HK-2 (cell line): ENCODE measurements around the gene ADAMTSL1.

Source experiments
- DNase-seq: peaks from one replicate; pipeline ENCODE4 v3.0.0-alpha.2; 2018; ENCODE audit not compliant: unreplicated experiment

Gene ADAMTSL1

GRCh38 chr9:18660001-18660400 lies 186.0 kb downstream of the ADAMTSL1 start:
- DNase-seq: no peak

DNA sequence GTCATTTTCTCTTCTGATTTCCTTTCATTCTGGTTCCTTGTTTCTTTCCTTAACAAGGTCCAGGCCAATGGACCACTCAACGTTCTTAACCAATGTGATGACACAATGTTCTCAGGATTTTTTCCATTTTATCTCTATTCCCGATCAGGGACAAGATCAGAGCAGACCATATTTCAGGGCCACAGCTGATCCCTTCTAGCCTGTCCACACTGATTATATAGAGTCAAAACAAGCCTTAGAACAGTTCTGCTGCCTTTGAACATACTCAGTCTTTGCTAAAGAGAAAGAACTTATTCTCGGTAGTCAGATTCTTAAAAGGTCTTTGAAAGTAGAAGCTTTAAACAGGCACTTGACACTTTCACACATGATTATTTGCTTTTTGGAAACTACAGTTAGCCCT lies 188.4 kb downstream of the ADAMTSL1 start:
- DNase-seq: no peak

- no peak for DNase-seq
Observed at GRCh38 chr9:18665947-18666346, 192.0 kb downstream of the ADAMTSL1 start.

DNA sequence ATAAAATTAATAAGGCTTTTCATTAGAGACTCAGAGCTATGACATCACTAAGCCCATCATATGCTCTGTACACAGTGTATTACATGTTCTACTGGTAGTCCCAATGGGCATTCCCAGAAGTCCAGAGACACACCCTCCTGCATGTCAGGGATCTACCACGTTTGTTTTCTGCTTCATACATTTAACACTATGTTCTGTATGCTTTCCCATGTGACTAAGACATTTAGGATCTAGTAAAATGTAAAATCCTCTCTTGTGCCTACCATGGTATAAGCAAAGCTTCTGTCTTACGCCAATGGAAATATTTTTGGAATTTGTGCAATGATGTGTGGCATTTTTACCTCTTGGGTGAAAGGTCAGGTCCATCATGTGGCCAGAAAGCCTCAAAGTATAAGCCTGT lies 192.4 kb downstream of the ADAMTSL1 start:
- no peak for DNase-seq

GRCh38 chr9:18666986-18667772 lies 193.2 kb downstream of the ADAMTSL1 start:
- DNase-seq: no peak

DNA sequence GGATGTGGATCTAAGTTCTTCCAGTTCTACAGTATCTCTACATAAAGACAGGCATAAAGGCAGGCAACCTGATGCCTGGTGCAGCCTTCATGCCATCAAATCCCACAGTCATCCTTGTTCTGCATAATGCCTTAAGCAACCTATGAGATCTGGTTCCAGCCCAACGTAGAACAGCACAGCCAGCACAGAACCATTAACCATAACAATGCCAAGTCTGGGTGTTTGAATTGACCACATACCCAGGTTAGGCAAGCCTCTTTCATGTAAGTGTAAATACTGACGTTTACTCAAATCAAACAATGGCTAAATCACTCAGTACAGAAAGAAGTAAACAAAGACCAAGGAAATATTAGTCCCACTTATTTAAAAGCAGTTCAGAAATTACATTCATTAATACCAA lies 195.0 kb downstream of the ADAMTSL1 start:
- no peak for DNase-seq

DNA sequence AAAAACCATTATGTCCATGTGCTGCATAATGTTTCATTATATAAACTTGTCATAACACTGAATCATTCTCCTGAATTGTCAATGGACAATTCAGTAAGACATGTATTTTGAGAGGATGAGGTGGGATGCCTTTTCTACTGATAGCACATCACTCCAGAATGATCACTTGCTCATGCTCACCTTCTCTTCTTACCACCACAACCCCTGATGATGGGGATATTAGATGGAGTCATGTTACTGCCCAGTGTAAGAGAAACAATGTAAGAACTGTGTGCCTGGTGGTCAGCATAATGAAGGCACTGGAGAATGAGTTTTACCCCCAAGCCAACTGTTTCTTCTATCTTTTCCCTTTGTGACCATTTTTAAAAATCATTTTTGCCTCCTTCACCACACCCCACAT lies 198.8 kb downstream of the ADAMTSL1 start:
- DNase-seq: no peak

DNA sequence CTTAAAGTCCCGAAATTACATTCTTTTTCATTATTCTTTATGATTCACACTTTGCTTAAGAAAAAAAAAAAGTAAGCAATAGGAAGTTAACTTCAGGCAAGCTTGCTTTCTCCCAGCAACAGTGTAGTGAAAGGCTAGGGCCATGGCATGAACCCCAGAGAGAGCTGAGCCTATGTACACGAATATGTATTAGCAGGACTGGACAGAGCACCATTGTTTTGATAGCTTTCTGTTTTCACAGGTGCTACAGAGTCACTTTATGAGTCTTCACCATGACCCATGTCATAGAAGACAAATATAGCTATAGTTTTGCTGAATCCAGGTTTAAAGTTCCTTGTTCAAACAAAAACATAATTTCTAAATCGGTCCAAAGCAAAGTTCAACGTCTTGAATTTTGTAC lies 199.2 kb downstream of the ADAMTSL1 start:
- no peak for DNase-seq

GRCh38 chr9:18675332-18675731 lies 201.4 kb downstream of the ADAMTSL1 start:
- DNase-seq: no peak

- DNase-seq: no peak
Observed at GRCh38 chr9:18675973-18676372, 202.0 kb downstream of the ADAMTSL1 start.

DNA sequence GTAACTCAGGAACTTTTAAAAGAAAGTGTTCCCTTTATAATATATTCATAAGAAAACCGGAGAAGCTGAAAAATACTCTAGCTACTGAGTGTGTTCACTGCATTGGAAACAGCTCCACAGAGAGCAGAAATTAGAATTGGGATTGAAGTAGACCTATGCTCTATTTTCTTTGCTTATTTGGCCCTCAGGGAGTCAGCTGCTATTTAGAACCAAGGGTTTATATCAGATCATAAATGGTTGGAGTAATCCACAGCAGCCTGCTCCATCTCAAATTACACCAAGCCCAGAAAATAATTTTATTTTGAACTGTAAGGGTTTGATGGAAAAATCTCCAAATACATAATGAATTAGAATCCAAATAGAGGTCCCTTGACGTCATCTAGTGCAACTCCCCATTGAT lies 202.6 kb downstream of the ADAMTSL1 start:
- DNase-seq: no peak

DNA sequence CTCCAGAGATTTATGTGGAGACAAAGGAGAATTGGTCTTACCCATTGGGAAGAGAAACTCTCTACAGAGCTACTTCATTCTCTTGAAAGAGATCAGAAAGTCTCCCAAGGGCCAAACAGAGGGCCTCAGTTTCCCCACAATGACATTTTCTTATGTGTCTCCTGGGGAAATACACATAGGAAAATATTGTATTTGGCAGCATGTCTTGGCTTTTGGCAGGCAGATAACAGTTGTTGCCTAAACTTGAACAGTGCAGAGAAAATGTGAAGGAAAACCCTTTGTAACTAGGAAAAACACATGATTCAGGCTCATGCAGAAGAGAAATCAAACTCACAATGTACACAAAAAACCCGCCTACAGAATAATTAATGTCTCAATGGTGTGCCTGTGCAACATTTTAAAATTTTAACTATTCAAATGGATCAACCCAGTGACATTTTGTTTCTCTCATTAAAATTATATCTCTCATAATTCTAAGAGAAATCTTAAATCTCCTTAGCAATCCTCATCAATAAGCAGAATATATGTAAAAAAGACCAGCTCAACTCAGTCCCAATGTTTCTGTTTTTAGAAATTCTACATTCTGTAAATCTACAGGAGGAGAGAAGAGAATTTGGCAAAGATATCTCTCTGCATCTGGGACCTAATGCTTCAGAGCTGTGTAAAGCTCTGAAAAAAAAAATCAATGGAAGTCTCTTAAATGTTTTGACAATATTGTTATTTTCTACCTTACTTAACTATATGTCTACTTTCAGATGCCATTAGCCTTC lies 205.1 kb downstream of the ADAMTSL1 start:
- no peak for DNase-seq

GRCh38 chr9:18682907-18683306 lies 209.0 kb downstream of the ADAMTSL1 start:
- DNase-seq: no peak

GRCh38 chr9:18683312-18683711 lies 209.4 kb downstream of the ADAMTSL1 start:
- DNase-seq: no peak

DNA sequence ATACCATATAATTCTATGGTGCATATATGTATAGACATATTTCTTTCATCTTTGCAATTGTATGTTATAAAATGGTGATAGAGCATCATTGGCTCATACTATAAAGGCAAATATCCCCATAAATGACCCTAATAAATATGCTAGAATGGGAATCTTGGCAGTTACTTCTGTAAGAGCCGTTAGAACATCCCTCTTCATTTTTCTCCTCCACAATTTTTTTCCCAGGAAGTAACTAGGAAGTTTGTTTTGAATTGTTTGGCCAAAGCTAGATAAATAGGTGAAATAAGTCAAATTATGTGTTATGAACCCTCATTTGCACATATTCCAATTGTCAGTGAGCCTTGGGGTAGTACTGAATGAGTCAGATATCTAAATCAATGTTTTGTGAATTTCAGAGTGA lies 209.9 kb downstream of the ADAMTSL1 start:
- DNase-seq: no peak

DNA sequence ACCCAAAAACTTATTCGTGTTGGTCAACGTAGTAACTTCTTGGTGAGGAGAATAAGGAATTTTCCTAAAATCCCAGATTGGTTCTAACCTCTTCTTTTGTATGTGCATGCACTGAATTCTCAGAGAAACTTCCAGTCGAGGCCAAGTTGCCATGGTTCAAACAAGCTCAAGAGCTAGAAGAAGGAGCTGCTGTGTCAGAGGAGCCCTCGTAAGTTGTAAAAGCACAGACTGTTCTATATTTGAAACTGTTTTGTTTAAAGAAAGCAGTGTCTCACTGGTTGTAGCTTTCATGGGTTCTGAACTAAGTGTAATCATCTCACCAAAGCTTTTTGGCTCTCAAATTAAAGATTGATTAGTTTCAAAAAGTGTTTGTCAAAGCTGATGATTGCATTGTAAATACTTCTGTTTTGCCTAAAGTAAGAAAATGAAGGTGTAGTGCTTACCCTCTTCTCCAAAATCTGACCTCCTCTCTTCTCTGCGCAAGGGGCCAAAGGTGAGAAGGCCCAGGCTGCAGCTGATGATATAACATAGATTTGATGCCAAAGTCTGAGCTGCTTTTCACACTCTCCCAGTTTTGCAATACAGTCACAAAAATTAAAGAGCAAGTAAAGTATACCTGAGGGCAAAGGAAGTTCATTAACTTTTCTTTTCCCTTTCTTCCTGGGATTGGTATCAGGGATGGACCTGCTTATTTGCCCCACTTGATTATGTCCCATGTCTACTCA lies 210.8 kb downstream of the ADAMTSL1 start:
- DNase-seq: no peak

- no peak for DNase-seq
Observed at GRCh38 chr9:18688581-18689565, 214.9 kb downstream of the ADAMTSL1 start.

- DNase-seq: no peak
Observed at GRCh38 chr9:18689921-18690320, 216.0 kb downstream of the ADAMTSL1 start.

GRCh38 chr9:18692268-18692667 lies 218.3 kb downstream of the ADAMTSL1 start:
- DNase-seq: no peak

DNA sequence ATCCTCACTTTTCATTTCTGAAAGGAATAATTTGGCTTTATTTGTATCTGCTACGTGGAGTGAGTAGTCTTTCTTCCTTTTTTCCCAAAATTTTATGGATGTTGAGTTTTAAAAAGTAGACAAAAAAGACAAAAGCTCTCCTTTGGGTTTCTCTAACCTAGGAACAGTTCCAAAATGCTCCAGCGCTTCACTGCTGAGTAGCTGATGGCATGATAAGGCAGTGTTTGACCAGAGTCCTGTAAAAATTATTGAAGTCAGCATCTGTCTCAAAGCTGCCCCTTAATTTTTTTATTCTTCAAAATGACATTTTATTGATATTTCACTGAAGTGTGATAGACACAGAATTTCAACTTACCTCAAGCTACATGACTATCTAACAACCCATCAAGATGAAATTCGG lies 219.0 kb downstream of the ADAMTSL1 start:
- no peak for DNase-seq

GRCh38 chr9:18694959-18695668 lies 221.2 kb downstream of the ADAMTSL1 start:
- no peak for DNase-seq
